ENCODE results near the gene TMEM63B. TPM values are rescaled to one million over a fixed set of nuclear protein-coding genes. Genes with fewer than 3 reads are reported as not detected.

Gene TMEM63B
- total and polyA plus RNA-seq, 9 of the 15 experiments (the other 6 are each of a cell fraction or from before 2014, with no cell fraction given) = 0.14 to 39.4 (median 14.4) TPM

GRCh38 chr6:44085219-44085618 is 42.1 kb upstream of the TMEM63B start:
- no peak overlapping the region for H3K4me2 ChIP-seq (ENCODE audit: insufficient read depth, low read length)
- CTCF ChIA-PET (ENCODE audit: low intra/inter-chr PET ratio) = no interaction called here
- no peaks in the 10 kb centered on the region for H3K9me3 ChIP-seq (replicated peaks; ENCODE audit: control insufficient read depth, insufficient read depth, low read depth, low read length)
- FAIRE-seq = no peak
- in situ Hi-C loops (cut with MboI) (no loop called here), intact Hi-C loops (cut with micrococcal nuclease) (no loop called here)
- peaks cover 16% of the 10 kb centered on the region; the same call in 2 of the 3 replicates for H3K36me3 ChIP-seq (ENCODE audit: control insufficient read depth, insufficient read depth, low read length)
- 59% methylated on average over 2 of the region's 2 CpGs for WGBS (ENCODE audit: insufficient coverage, low coverage, missing lambda C conversion rate)
- H3K4me1 ChIP-seq (replicated peaks in 1 of 2; ENCODE audit: control insufficient read depth in 2 of 2, insufficient read depth in 2 of 2, low read length in 2 of 2) = peaks cover 7 to 12% of the 10 kb centered on the region in 2 experiments; a peak in 4 of 5 replicates
- TF ChIP-seq SREBF2 (CRISPR knock-in tag; IDR thresholded peaks at IDR 0.05) (no peak), MEIS2 (IDR thresholded peaks at IDR 0.05; ENCODE audit: partially characterized antibody) (peak; percentile 42), PKNOX1 (IDR thresholded peaks at IDR 0.05) (peak; percentile 51)
- H2AFZ ChIP-seq (ENCODE audit: low read depth, low read length) = no peak overlapping the region
- no peak overlapping the region for H3K27ac ChIP-seq (ENCODE audit: extremely low read depth, low read depth, low read length)
- DNase-seq (ENCODE audit: extremely low read depth in 1 of 4, low spot score in 3 of 4) = no peak
- BruUV-seq (replicated peaks) = no TSS peak
- no peaks in the 10 kb centered on the region; the same call in 1 of the 2 replicates for H4K20me1 ChIP-seq (replicated peaks; ENCODE audit: control insufficient read depth, insufficient read depth, low read length)
- no peaks in the 10 kb centered on the region for H3K79me2 ChIP-seq (ENCODE audit: control insufficient read depth, insufficient read depth, low read length)
- no peaks in the 10 kb centered on the region; a peak in 1 of 5 replicates for H3K27me3 ChIP-seq (ENCODE audit: control insufficient read depth in 2 of 2, insufficient read depth in 2 of 2, low read length in 2 of 2)
- no peak overlapping the region for H3K4me3 ChIP-seq
- ATAC-seq = no peak
- no peak overlapping the region for H3K9ac ChIP-seq (ENCODE audit: insufficient read depth in 1 of 2, low read depth in 2 of 2, low read length in 2 of 2)
- POLR2A ChIA-PET = interaction anchor here (0.5 to 1.9 kb wide), 13 partner anchors 11 to 456 kb away, joined by 3 to 5 read pairs (median 3); partner anchors contain the start of gene GTPBP2
- H3K9me1 ChIP-seq (ENCODE audit: control insufficient read depth, insufficient read depth, low read length) = no peaks in the 10 kb centered on the region
